T-helper 2 cell (primary cell): ENCODE measurements around the gene ZBTB32.

Source experiments
- DNase-seq, 5 experiments: peaks; one replicate each; pipeline versions ENCODE4 v3.0.0 to v3.0.0-alpha.2; 2012 to 2022

Gene ZBTB32

DNA sequence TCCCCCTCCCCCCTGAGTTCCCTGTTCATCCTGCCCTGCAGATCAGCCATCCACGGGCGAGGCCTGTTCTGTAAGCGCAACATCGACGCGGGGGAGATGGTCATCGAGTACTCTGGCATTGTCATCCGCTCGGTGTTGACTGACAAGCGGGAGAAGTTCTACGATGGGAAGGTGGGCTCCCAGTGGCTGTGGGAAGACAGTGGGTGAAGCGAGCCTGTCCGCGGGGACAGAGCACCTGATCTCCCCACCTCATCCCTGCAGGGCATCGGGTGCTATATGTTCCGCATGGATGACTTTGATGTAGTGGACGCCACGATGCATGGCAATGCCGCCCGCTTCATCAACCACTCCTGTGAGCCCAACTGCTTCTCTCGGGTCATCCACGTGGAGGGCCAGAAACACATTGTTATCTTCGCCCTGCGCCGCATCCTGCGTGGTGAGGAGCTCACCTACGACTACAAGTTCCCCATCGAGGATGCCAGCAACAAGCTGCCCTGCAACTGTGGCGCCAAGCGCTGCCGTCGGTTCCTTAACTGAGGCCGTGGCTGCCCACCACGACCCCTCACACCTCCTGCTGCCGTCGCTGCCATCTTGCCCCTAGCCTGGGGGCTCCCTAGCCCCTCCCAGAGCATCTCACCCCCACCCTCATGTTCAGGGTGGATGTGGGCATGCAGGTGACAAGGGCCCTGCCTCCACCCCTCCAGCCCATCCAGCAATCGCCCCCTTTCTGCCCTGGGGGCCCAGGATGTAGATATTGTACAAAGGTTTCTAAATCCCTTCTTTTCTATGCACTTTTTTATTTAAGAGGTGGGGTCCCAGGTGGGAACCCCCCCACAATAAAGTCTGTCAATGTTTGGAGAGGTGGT is 33.9 kb downstream of the ZBTB32 start:
- DNase-seq: no peak

DNA sequence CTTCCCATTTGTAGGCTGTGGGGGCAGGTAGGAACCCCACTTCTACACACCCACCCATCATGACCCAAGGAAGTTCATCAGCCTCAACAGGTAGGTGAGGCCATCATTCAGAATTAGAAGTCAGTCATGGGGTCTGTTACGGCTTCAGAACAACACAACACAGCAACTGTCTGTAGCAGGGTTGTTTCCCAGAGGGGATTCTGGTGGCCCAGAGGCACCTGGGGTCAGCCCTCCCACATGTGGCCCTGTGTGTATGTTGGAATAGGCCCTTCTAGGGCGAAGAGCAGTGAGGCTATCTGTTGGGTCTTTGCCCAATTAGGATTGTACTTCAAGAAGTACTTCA is 34.5 kb downstream of the ZBTB32 start:
- DNase-seq: no peak

DNA sequence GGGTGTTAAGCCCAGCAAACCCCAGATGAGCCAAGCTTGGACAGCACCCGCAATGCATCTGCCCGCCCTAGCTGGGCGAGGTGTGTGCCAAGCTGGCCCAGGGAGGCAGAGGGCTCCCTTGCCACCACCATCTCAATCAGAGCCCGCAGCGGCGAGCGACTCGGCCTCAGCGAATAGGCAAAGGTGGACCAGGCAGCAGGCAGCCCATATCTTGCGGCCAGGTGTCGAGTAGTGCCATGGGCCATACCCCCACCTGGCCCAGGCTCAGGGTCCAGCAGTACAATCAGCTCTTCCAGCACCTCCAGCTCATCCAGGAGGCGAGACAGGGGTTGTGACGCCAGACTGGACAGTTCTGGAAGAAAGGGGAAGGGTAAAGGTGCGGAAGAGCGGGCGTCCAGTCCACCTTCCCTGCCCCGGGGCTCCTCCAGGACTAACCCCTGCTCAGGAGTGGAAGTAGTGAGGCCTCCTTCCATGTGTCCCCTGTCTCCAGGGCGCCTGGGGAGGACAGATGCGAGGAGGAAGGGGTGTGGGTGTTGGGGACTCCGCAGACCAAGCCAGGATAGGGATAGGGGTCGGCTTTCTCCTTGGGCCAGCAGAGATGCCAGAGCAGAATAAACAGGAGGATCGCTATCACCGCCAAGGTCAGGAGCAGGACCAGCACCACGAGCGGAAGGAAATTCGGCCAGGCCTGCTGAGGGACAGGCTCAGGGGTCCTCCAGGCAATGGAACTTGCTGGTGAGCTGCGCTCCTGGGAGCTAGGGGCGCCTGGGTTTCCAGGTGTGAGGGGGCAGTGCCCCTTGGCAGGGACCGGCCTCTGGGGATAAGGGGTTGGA is 35.1 kb downstream of the ZBTB32 start:
- DNase-seq: no peak

DNA sequence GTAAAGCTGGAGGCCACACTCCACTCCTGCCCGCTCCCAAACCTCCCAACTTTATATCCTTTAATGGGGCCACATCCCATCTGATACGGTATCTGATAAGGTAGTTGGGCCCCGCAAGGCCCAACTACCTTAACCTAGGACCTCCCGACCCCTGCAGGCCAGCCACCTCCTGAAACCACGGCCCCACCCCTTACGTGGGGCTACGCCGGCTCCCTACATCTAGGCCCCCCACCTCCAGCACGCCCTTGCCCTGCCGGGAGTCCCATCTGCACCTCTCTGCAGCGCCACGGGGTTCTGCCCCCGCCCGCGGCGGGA is 35.7 kb downstream of the ZBTB32 start:
- DNase-seq: no peak

DNA sequence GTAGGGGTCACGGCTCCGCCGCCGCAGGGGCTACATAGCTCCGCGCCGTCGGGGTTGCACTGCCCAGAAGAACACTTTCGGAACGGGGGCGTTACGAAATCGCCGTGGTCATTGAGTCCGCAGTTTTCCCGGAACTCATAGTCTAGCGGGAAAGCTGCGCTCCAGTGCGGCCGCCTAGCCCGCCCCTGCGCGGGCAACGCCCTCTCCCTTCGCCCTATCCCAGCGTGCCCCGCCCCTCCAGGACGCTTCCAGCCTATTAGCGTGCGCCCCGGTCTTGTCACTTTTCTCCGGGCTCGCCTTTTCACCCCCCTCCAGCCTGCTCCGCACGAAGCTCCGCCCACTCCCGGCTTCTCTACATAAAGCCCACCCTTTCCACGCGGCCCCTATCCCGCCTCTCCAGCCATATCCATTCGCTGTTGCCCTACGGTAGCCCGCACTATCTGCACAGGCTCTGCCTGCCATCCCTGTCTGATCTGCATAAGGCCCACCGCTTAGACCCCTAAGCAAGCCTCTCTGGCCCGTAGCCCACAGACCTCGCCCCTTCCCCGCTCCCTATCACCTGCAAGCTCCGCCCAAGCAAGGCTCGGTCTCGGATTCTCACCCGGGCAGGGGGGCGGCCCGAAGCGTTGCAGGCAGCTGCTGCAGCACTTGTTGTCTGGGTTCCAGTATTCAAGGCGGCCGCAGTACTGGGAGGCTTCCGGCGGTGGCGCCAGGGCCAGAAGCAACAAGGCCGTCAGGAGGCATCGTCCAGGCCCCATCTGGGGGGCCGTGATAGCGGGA is 36.3 kb downstream of the ZBTB32 start:
- DNase-seq: peak; percentile 88 to 97 (median 94)

DNA sequence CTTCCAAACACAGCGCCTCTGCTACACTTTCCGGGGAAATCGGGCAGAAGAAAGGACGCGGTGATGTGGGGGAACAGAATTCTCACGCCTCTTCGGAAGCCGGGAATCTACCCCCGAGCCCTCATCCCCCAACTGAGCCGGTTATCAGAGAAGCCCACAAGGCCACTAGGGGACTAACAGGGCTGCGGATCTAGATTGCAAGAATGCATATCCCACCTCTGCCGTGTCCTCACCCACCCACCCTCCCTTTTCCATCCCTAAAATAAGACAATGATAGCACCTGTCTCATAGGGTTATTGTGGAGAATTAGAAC is 36.8 kb downstream of the ZBTB32 start:
- no peak for DNase-seq

DNA sequence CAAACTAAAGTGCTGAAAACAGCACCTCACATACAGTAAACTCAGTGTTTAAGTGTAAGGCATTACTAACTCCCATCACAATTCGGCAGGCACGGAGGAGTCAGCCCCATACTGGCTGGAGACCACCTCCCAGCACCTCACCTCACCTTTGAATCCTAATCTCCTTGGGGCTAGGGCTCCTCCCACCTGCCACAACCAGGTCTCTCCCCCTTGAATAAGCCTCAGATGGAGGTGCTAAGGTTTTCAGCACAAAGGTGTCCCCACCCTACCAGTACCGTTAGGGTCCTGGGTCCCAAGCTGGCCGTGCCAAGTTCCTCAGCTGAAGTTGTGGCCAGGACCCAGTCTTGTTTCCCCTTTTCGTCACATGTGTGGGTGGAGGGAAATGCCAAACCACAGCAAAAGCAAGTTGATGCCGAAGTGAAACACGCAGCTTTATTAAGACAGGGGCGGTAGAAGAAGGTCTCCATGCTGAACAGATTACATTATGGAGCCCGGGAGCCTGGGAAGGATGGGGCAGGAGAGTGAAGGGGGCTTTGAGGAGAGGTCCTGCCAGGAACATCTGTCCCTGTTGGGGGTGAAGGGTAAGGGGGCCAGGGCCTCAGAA is 37.9 kb downstream of the ZBTB32 start, which contains the start of gene IGFLR1:
IGFLR1 (minus strand) TSS at position 332 of the 604 bp plus-strand sequence. CDS start 1,272 bp downstream, outside the sequence.
- peak in 4 of 5 experiments; percentile 49 to 88 (median 57) for DNase-seq

DNA sequence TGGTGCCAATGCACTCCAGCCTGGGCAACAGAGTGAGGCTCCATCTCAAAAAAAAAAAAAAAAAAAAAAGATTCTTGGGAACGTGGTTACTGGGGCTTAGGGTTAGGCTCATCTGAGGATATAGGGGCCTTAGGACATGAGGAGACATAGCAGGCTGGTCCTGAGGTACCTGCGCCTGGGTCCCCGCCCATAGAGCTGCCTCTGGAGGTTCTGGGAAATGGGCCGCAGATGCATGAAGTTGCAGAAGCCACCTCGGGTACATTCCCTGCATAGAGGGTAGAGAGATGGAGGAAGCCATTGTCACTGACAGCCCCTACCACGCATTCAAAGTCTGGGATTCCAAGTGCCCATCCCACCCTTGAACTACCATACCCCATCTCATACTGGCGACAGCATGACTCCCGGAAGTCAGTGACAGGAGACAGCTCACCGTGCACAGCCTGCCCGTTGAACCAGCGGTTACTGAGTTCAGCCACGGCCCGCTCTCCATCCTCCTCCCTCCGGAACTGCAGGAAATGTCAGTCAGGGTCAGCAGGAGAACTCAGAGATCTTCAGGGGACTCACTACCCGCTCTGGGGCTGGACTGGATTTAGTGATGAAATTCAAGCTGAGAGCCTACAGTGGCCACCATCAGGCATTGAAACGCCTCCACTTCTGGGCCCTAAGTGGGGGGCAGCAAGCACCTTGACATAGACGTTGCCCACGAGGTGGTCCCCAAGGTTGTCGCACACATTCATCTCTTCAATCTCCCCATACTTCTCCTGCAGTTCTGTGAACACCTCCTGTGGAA is 39.5 kb downstream of the ZBTB32 start:
- no peak for DNase-seq

DNA sequence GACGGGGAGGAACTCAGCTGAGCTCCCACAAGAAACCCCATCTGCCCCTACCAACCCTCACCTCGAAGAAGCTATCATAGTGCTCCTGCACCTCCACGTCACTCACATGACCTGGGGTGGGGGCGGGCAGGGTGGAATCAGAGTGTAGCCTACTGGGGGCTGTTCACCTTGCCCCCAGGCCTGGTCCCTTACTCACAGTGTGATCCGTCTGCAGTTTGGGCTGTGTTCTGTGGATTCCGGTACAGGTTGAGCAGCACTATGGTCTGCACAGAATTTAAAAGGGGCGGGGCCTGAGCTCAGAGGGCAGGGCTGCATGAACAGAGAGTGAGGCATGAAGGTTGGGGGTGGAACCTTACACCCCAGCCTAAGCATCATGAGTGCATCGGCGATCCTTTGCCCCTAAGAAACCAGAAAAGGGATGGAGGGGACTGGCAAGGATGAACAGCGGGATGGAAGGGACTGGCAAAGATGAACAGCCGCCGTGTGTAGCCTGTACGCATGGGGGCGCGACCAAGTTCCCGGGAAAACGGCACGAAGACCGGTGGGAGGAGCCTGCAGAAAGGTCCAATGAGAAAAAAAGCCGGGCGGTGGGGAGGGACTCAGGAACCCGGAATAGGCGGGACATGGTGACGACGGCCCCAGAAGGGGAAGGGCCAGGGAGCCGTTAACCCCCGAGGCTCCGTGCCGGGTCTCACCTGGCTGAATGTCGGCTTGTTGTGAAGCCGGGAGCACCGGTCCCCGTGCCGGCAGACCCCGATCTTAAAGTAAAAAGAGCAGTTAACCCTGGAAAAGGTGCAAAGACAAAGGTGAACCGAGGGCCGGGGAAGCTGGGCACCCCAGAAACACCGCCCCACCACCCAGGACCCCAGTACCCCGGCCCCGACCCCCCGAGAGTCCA is 40.3 kb downstream of the ZBTB32 start:
- peak; percentile 78 to 96 (median 91) for DNase-seq

DNA sequence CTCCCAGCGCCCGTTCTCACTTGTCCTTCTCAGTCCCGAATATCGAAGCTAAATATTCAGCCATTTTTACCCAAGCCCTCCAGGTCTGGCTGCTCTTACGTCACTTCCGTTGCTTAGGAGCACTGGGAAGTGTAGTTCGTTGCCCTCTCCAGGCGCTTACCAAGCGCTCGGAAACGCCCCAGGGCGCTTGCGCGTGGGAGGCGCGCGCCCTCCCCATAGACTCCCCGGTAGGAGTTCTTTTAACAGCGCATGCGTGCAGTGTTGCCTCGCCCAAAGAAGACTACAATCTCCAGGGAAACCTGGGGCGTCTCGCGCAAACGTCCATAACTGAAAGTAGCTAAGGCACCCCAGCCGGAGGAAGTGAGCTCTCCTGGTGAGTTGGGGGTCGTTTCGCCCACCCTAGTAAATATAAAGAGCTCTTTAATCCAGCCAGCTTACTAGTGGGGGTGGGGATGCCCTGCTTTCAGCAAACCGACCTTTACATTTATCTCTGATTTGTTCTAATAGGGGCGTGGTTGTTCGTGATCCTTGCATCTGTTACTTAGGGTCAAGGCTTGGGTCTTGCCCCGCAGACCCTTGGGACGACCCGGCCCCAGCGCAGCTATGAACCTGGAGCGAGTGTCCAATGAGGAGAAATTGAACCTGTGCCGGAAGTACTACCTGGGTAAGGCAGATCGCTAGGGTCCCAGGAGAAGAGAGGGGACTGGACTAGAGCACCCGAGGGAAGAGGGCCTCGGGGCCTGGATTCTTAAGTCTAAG is 41.1 kb downstream of the ZBTB32 start, which contains the start of the genes PSENEN and U2AF1L4:
PSENEN (plus strand) TSS at position 324 of the 759 bp plus-strand sequence; CDS start at position 604, 280 bp downstream.
U2AF1L4 (minus strand) TSS at position 91 of the 759 bp plus-strand sequence; CDS start at position 64, 27 bp downstream.
- DNase-seq: peak; percentile 88 to 99 (median 95)

DNA sequence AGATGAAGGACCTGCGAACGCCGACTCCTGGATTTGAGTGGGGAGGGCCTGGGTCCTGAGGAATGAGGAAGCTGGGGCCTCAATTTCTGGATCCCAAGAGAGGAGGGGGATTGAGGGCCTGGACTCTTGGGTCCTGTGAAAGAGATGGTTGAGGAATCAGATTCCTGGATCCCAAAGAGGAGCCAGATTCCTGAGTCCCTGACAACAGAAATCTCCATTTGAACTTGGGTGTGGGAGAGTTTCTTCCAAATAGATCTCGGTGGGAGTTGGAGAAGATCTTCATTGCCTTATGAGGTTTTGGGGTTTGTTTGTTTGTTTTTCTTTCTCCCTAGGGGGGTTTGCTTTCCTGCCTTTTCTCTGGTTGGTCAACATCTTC is 41.7 kb downstream of the ZBTB32 start:
- no peak for DNase-seq

DNA sequence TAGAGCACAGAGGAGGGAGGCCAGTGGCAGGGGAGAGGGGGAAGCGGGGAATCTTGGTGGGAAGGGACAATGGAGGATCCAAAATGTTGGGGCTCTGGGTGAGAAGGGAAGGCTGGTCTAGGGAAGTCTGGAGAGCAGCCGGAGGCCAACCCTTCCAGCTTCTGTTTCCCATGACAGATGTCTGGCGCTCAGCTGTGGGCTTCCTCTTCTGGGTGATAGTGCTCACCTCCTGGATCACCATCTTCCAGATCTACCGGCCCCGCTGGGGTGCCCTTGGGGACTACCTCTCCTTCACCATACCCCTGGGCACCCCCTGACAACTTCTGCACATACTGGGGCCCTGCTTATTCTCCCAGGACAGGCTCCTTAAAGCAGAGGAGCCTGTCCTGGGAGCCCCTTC is 42.2 kb downstream of the ZBTB32 start:
- no peak for DNase-seq

DNA sequence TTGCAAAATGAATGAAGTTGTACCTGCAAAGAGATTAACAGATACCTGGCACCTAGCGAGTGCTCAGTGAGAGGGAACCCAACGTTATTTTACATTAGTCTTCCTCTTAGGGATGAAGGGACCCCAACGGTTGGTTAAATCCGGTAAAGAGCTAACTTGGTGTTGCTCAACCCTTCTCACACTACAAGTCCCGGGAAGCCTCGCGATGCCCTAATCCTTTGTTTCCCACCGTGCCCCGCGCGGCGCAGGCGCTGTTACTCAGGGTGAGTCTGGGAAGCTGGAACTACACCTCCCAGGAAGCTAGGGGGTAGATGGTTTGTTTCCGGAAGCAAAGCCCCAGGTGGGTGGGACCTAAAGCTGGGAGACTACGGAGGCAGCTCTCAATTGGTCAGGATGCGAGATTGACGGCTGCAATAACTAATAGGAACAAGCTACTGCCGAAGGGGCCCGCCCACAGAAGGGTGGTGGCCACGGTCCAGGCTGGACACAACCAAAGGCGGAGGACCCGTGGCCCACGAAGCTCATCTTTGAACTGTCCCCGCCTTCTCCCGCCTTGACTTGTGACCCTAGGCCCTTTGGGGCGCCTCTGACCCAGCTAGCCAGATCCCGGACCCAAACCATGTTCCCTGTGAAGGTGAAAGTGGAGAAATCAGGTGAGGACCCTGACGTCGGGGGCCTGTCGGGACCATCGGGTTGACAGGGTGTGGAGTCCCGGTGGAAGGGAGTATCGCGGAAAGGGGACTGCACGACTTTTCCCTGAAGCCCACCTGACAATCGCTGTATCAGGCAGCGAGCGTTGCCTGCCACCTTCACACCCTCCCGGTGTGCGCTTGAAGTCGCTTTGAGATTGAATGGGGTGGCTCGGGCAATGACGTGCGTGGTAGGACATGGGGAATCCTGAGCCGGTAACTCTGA is 44.0 kb downstream of the ZBTB32 start, which contains the start of gene LIN37:
LIN37 (plus strand) TSS at position 471 of the 915 bp plus-strand sequence; CDS start at position 620, 149 bp downstream.
- peak; percentile 96 to 99 (median 98) for DNase-seq

DNA sequence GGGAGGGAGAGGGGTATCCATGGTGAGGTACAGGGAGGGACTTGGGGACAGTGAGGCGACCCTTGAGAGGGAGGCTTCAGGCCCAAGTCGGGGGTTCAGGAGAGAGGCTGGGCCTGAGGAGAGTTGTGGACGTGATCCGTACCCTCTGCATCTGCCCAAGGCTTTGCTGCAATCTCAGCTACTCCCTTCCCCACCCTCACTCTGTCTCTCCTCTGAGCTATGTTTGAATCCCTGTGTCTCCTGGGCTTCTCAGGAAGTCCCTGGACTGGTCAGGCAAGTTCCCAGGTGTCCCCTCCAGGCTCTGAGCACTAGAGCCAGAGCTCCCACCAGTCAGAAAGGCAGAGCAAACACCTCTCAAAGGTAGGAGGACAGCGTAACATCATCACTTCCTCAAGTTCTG is 45.8 kb downstream of the ZBTB32 start:
- DNase-seq: no peak

DNA sequence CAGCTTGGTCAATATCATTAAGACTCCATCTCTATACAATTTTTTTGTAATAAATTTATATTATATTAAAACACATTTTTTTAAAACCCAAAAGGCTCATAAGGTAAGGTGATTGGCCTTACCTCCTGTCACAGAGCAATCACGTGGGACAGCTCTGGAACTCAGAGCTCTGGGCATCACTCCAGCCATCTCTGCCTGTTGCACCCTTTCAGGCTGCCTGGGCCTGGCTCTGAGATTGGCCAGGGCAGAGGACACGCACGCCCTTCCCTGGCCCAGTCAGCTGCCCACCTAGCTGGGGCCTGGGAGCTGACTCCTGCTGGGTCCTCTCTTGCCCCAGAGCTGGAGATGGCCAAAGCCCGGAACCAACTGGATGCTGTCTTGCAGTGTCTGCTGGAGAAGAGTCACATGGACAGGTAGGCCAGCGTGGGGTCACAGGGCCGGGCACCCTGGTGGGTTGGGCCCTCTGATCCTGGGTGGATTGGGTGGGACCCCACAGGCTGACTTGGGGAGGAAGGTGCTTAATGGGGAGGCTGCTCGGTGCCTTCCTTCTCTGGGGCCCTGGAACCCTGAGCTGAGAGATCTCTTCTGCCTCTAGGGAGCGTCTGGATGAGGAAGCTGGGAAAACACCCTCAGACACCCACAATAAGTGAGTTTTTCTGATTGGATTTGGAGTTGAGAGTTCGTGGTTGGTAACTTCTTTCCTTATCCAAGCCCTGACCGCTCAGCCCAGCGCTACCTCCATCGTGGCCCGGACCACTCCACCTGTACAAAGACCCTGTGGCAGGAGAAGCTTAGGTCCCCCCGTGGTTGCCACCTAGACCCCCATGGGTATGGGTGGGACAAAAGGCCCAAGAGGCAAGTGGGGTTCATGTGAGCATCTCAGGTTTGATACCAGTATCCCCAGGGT is 47.7 kb downstream of the ZBTB32 start:
- DNase-seq: no peak

DNA sequence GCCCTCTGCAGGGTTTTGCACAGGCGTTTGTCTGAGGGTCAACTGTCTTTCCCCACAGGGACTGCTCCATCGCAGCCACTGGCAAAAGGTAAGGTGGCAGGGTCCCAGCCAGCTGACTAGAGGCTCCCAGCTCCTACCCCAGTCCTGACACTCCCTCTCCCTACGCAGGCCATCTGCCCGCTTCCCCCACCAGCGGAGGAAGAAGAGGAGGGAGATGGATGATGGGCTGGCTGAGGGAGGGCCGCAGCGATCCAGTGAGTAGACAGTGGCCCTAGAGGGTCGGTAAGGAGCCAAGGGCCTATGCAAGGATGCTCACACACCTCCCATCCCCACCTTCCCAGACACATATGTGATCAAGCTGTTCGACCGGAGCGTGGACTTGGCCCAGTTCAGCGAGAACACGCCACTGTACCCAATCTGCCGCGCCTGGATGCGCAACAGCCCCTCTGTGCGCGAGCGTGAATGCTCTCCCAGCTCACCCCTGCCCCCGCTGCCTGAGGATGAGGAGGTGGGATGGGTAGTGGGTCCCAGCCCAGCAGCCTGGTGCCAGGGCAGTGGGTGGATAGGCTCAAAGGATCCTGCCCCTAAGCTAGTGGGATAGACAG is 48.5 kb downstream of the ZBTB32 start:
- DNase-seq: no peak
